CD4-positive, alpha-beta T cell (primary cell): ENCODE measurements around the gene CABP2. TPM values are rescaled to one million over a fixed set of nuclear protein-coding genes. Genes with fewer than 3 reads are reported as not detected.
A peak's percentile ranks its signal among the peaks of the same experiment; 100 is the strongest.

Source experiments
- ATAC-seq: fragments of 200-7000 bp; cut with Tn5 transposase; one replicate; pipeline ENCODE4 v1.10.0; 2022; ENCODE audit warnings: mild to moderate bottlenecking; ENCODE audit not compliant: poor library complexity
- CTCF ChIA-PET: fragments of 350-600 bp; sonication (Branson Sonifier 250); formaldehyde crosslinking; loops from one replicate; lab custom pipeline; 2021; ENCODE audit warnings: antibody characterized with exemption, inconsistent platforms; lab: Charles Lee
- POLR2A ChIA-PET: fragments of 350-600 bp; sonication (Branson Sonifier 250); formaldehyde crosslinking; loops from one replicate; lab custom pipeline; 2021; ENCODE audit warnings: antibody characterized with exemption, inconsistent platforms; lab: Charles Lee
- DNase-seq, 14 experiments: peaks; one replicate each; pipeline ENCODE4 v3.0.0-alpha.2; 2013 to 2020; ENCODE audit warnings: mixed read lengths in 2 of 14
- H3K27ac ChIP-seq, 2 donors: one replicate each; pipeline versions ENCODE4 v1.5.1 to v1.7.0; 2013; ENCODE audit warnings: low read length in 2 of 2, low read depth in 1 of 2, mild to moderate bottlenecking in 1 of 2
- H3K27me3 ChIP-seq, 2 experiments: 1 replicate in 1 of 2; 2 replicates in 1 of 2; pipeline versions ENCODE4 v1.6.1 to v1.7.0; 2013; ENCODE audit warnings: low read length in 2 of 2, control low read depth in 1 of 2, mild to moderate bottlenecking in 1 of 2, moderate library complexity in 1 of 2; ENCODE audit not compliant: insufficient read depth in 2 of 2, control insufficient read depth in 1 of 2
- H3K36me3 ChIP-seq: one replicate; pipeline ENCODE4 v1.6.1; 2013; ENCODE audit warnings: low read length, control low read depth; ENCODE audit not compliant: insufficient read depth
- H3K4me1 ChIP-seq: one replicate; pipeline ENCODE4 v1.6.1; 2013; ENCODE audit warnings: low read length, control low read depth; ENCODE audit not compliant: insufficient read depth
- H3K4me3 ChIP-seq: one replicate; pipeline ENCODE4 v1.5.1; 2013; ENCODE audit warnings: mild to moderate bottlenecking, low read length, moderate library complexity
- H3K9me3 ChIP-seq, 2 experiments: 1 replicate in 1 of 2; 2 replicates in 1 of 2; pipeline versions ENCODE4 v1.6.1 to v1.7.0; 2013; ENCODE audit warnings: low read length in 2 of 2, mild to moderate bottlenecking in 2 of 2, control low read depth in 1 of 2, moderate library complexity in 1 of 2; ENCODE audit not compliant: control insufficient read depth in 1 of 2, insufficient read depth in 1 of 2
- H3K27ac Mint-ChIP-seq: one replicate; pipeline ENCODE4 v1.8.0; 2020; ENCODE audit warnings: mixed read lengths
- H3K27me3 Mint-ChIP-seq: one replicate; pipeline ENCODE4 v1.8.0; 2021; ENCODE audit warnings: mixed read lengths
- H3K36me3 Mint-ChIP-seq: one replicate; pipeline ENCODE4 v1.8.0; 2021; ENCODE audit warnings: low read depth, mixed read lengths
- H3K4me1 Mint-ChIP-seq: one replicate; pipeline ENCODE4 v1.8.0; 2021; ENCODE audit warnings: low read depth, mixed read lengths
- H3K4me3 Mint-ChIP-seq: one replicate; pipeline ENCODE4 v1.8.0; 2020; ENCODE audit warnings: mild to moderate bottlenecking, mixed read lengths
- H3K9me3 Mint-ChIP-seq: one replicate; pipeline ENCODE4 v1.8.0; 2020; ENCODE audit warnings: mixed read lengths
- intact Hi-C, 2 experiments: fragments of 100-400 bp; cut with DNase I in 1 of 2; cut with micrococcal nuclease in 1 of 2; formaldehyde crosslinking; loops; one replicate each; pipeline versions ENCODE4 v1.15.1 to v1.9.0; 2023 to 2025; cut with DNase I, micrococcal nuclease
- total RNA-seq, 174 experiments: library from RNA in 2 of 174; stranded (reverse) in 2 of 174; gene quantifications; one replicate each; pipeline ENCODE4 v1.2.3 and lab custom pipeline; 2021 to 2026
- TF ChIP-seq, protein P1 (sequence below): fragments of 200-600 bp; IDR thresholded peaks from one replicate; pipeline ENCODE4 v1.8.0; 2022; ENCODE audit warnings: antibody characterized with exemption, mild to moderate bottlenecking

Gene CABP2
- total RNA-seq, 2 experiments from 2014 or later: not detected

DNA sequence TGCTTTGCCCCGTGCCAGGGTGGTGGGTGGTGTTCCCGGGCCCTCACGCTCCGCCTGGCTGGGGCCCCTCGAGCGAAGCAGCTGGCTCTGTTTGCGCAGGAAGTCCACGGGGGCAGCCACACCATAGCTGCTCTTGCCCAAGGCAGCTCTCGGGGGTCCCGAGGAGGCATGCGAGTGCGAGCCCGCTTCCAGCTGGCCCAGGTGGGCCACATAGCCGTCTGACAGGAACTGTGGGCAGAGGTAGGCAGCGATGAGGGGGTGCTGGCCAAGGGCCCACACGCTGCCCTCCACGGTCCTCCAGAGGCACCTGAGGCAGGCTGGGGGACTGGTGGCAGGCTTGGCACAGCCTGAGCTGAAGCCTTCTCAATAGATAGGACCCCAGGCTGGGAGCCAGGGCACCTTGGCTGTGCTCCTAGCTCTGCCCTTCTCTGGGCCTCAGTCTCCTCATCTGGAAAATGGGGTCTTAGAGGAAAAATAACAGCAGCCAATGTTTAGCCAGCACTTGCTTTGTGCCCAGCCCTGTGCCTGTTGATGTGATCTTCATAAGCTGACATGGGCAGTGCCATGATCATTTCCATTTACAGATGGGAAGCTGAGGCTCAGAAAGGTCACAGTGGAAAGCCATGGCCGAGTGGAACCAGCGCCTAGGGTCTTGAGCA is 31.0 kb downstream of the CABP2 start:
- ATAC-seq (no peak), DNase-seq (no peak)
- CTCF ChIA-PET: interaction anchor here (0.7 kb wide), 1 partner anchor 103 kb away, joined by 3 read pairs; no protein-coding TSS in a partner anchor
- H3K9me3 ChIP-seq: no peaks in the 10 kb centered on the region
- Mint-ChIP-seq H3K36me3 (peaks cover 73% of the 10 kb centered on the region), H3K4me1 (peaks cover 24% of the 10 kb centered on the region), H3K27ac (no peak overlapping the region), H3K27me3 (no peaks in the 10 kb centered on the region), H3K9me3 (no peaks in the 10 kb centered on the region), H3K4me3 (no peak overlapping the region)
- H3K4me3 ChIP-seq: no peak overlapping the region
- H3K4me1 ChIP-seq: peaks cover 34% of the 10 kb centered on the region
- no peaks in the 10 kb centered on the region for H3K27me3 ChIP-seq
- intact Hi-C loops: no loop called here
- peak overlapping the region in 1 of 2 donors; percentile 34 for H3K27ac ChIP-seq
- peaks cover 91% of the 10 kb centered on the region for H3K36me3 ChIP-seq
- TF ChIP-seq, protein P1, sequence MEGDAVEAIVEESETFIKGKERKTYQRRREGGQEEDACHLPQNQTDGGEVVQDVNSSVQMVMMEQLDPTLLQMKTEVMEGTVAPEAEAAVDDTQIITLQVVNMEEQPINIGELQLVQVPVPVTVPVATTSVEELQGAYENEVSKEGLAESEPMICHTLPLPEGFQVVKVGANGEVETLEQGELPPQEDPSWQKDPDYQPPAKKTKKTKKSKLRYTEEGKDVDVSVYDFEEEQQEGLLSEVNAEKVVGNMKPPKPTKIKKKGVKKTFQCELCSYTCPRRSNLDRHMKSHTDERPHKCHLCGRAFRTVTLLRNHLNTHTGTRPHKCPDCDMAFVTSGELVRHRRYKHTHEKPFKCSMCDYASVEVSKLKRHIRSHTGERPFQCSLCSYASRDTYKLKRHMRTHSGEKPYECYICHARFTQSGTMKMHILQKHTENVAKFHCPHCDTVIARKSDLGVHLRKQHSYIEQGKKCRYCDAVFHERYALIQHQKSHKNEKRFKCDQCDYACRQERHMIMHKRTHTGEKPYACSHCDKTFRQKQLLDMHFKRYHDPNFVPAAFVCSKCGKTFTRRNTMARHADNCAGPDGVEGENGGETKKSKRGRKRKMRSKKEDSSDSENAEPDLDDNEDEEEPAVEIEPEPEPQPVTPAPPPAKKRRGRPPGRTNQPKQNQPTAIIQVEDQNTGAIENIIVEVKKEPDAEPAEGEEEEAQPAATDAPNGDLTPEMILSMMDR: no peak
- POLR2A ChIA-PET: interaction anchor here (0.6 to 2.5 kb wide), 8 partner anchors 9 to 204 kb away, joined by 3 to 9 read pairs (median 3); partner anchors contain the start of genes AIP, PPP1CA and PTPRCAP

DNA sequence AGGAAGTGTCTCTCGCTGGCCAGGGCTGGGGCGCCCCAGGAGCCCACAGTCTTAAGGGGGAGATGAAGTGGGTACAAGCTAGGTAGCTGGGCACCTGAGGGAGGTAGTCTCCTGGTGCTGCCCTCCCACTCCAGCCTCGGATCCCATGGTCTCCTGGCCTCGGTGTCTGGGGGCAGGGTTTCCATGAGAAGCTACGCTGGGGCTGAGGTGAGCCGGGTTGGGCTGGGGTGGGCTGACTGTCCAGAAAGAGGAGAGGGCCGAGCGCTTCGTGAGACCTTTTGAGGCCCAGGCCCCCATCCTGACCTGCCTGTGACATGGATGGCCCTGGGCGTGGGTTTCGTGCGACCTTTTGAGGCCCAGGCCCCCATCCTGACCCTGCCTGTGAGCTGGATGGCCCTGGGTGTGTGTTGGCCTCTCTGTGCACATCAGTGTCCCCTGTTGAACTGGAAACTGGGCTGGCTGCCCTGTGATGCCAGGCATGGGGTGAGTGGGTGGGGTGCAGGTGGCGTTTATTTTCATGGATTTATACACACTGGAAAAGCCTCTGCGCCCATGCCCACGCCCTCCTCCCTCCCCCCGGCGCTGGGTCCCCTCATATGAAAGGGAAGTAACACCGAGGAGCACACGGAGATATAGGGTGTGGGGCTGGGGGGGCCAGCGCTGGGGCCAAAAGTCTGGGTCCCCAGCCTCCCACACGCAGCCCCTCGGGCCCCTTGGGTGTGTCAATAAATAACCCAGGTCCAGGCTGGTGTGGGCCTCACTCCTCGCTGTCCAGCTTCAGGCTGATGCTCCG is 31.8 kb downstream of the CABP2 start:
- Mint-ChIP-seq H3K36me3 (peaks cover 72% of the 10 kb centered on the region), H3K27me3 (no peaks in the 10 kb centered on the region), H3K27ac (peak overlapping the region; percentile 68), H3K4me3 (no peak overlapping the region), H3K9me3 (no peaks in the 10 kb centered on the region), H3K4me1 (peaks cover 30% of the 10 kb centered on the region)
- H3K36me3 ChIP-seq: peaks cover 93% of the 10 kb centered on the region
- intact Hi-C loops: no loop called here
- POLR2A ChIA-PET: interaction anchor here (0.6 to 2.5 kb wide), 7 partner anchors 8 to 203 kb away, joined by 3 to 15 read pairs (median 5); partner anchors contain the start of genes AIP and PTPRCAP
- no peaks in the 10 kb centered on the region for H3K27me3 ChIP-seq
- H3K4me1 ChIP-seq: peaks cover 41% of the 10 kb centered on the region
- no peak overlapping the region for H3K4me3 ChIP-seq
- H3K9me3 ChIP-seq: no peaks in the 10 kb centered on the region
- peak in 1 of 14 experiments; percentile 19 for DNase-seq
- ATAC-seq: no peak
- CTCF ChIA-PET: no interaction called here
- TF ChIP-seq, protein P1: no peak
- no peak overlapping the region for H3K27ac ChIP-seq

DNA sequence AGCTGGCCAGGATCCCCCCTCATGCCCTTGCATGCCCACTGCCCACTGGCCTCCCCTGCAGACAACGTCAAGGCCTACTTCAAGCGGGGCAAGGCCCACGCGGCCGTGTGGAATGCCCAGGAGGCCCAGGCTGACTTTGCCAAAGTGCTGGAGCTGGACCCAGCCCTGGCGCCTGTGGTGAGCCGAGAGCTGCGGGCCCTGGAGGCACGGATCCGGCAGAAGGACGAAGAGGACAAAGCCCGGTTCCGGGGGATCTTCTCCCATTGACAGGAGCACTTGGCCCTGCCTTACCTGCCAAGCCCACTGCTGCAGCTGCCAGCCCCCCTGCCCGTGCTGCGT is 32.5 kb downstream of the CABP2 start:
- CTCF ChIA-PET: interaction anchor here (1.0 kb wide), 1 partner anchor 134 kb away, joined by 3 read pairs; no protein-coding TSS in a partner anchor
- H3K4me3 Mint-ChIP-seq: no peak overlapping the region

More for the DNA sequence above, 32.5 kb downstream of the CABP2 start:
- no peak overlapping the region for H3K27ac ChIP-seq
- H3K36me3 ChIP-seq: peaks cover 85% of the 10 kb centered on the region
- H3K27me3 Mint-ChIP-seq: no peaks in the 10 kb centered on the region
- H3K9me3 ChIP-seq: no peaks in the 10 kb centered on the region
- peak in 1 of 14 experiments; percentile 18 for DNase-seq
- no peaks in the 10 kb centered on the region for H3K9me3 Mint-ChIP-seq
- ATAC-seq: no peak
- peak overlapping the region; percentile 68 for H3K27ac Mint-ChIP-seq
- TF ChIP-seq, protein P1: no peak
- no peak overlapping the region for H3K4me3 ChIP-seq
- peaks cover 72% of the 10 kb centered on the region for H3K36me3 Mint-ChIP-seq
- H3K27me3 ChIP-seq: no peaks in the 10 kb centered on the region
- peaks cover 37% of the 10 kb centered on the region for H3K4me1 Mint-ChIP-seq
- intact Hi-C loops: no loop called here
- H3K4me1 ChIP-seq: peaks cover 49% of the 10 kb centered on the region
- POLR2A ChIA-PET: interaction anchor here (1.1 to 2.0 kb wide), 4 partner anchors 8 to 70 kb away, joined by 4 to 15 read pairs (median 5); partner anchors contain the start of genes AIP and PTPRCAP
